Karpas-422 (cell line): Measurements from ENCODE around the gene SLC12A5. TPM values are rescaled to one million over a fixed set of nuclear protein-coding genes. Genes with fewer than 3 reads are reported as not detected.

Source experiments
- DNase-seq: peaks from one replicate; pipeline ENCODE4 v3.0.0-alpha.2; 2015
- H2AFZ ChIP-seq: fragments of 200-600 bp; sonication (generic); 2 replicates; pipeline ENCODE4 v1.6.1; 2014; ENCODE audit warnings: antibody characterized with exemption, low read length, mixed read lengths
- H3K27ac ChIP-seq: fragments of 200-600 bp; sonication (generic); 2 replicates; pipeline ENCODE4 v1.5.1; 2014; ENCODE audit warnings: mild to moderate bottlenecking, low read length, moderate library complexity
- H3K27me3 ChIP-seq: fragments of 200-600 bp; sonication (generic); 2 replicates; pipeline ENCODE4 v1.6.1; 2014; ENCODE audit warnings: low read length, mixed read lengths
- H3K36me3 ChIP-seq: fragments of 200-600 bp; sonication (generic); 2 replicates; pipeline ENCODE4 v1.6.1; 2014; ENCODE audit warnings: low read length, mixed read lengths; ENCODE audit not compliant: insufficient read depth
- H3K4me1 ChIP-seq: fragments of 200-600 bp; sonication (generic); 2 replicates; pipeline ENCODE4 v1.6.1; 2014; ENCODE audit warnings: mild to moderate bottlenecking, low read length, mixed read lengths
- H3K4me2 ChIP-seq: fragments of 200-600 bp; sonication (generic); 2 replicates; pipeline ENCODE4 v1.6.1; 2014; ENCODE audit warnings: low read length, low read depth, mild to moderate bottlenecking; ENCODE audit not compliant: poor library complexity, severe bottlenecking
- H3K4me3 ChIP-seq: fragments of 200-600 bp; sonication (generic); 2 replicates; pipeline ENCODE4 v1.5.1; 2014; ENCODE audit warnings: mild to moderate bottlenecking, antibody characterized with exemption, low read length, mixed read lengths
- H3K79me2 ChIP-seq: fragments of 200-600 bp; sonication (generic); 2 replicates; pipeline ENCODE4 v1.6.1; 2014; ENCODE audit warnings: mild to moderate bottlenecking, low read length, mixed read lengths
- H3K9ac ChIP-seq: fragments of 200-600 bp; sonication (generic); 2 replicates; pipeline ENCODE4 v1.6.0; 2014; ENCODE audit warnings: low read length
- H3K9me2 ChIP-seq: fragments of 200-600 bp; sonication (generic), shearing (Covaris generic); replicated peaks from 2 replicates; pipeline ENCODE4 v1.6.0; 2014; ENCODE audit warnings: mild to moderate bottlenecking, low read length, moderate library complexity; ENCODE audit not compliant: insufficient read depth
- H3K9me3 ChIP-seq: fragments of 300-700, 200-600 bp; sonication (generic); 2 replicates; pipeline ENCODE4 v1.6.1; 2014; ENCODE audit warnings: low read length, mixed read lengths
- H4K20me1 ChIP-seq: fragments of 200-600 bp; sonication (generic); 2 replicates; pipeline ENCODE4 v1.6.1; 2014; ENCODE audit warnings: mild to moderate bottlenecking, antibody characterized with exemption, low read length, low read depth; ENCODE audit not compliant: insufficient read depth
- total RNA-seq: library from RNA; depleted of rRNA; stranded (reverse); fragments of >200 nt; shearing (Covaris generic); gene quantifications from 2 replicates; pipeline ENCODE4 v1.2.3, GENCODE V29; 2014; ENCODE audit warnings: low replicate concordance

SLC12A5 gene
- total RNA-seq, 1 experiment from 2014 or later: not detected

DNA sequence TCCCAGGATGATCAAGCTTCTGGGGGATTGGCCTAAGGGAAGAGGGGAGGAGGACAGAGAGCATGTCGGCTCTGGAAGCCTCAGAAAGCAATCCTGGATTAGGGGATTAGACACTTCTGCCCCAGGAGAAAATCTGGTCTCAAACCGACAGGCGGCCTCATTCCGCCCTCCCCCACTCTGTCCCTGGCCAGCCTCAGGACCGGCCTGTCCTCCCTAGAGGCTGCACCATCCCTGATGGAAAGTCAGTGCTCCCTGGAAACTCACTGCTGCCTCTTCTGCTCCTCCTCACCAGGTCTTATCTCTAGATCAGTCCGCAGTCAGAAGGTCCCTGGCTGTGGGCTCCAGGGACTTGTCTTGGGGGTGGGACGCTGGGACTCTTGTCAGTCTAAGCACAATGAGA lies 905 bp upstream of the SLC12A5 start:
- H3K9ac ChIP-seq: no peak overlapping the region
- no peak for DNase-seq
- no peaks in the 10 kb centered on the region for H3K9me3 ChIP-seq
- H3K9me2 ChIP-seq: no peaks in the 10 kb centered on the region
- no peaks in the 10 kb centered on the region for H3K4me1 ChIP-seq
- H3K79me2 ChIP-seq: no peaks in the 10 kb centered on the region
- H3K27ac ChIP-seq: no peak overlapping the region
- no peaks in the 10 kb centered on the region for H4K20me1 ChIP-seq
- H2AFZ ChIP-seq: no peak overlapping the region
- no peaks in the 10 kb centered on the region for H3K27me3 ChIP-seq
- H3K4me3 ChIP-seq: no peak overlapping the region
- H3K4me2 ChIP-seq: no peak overlapping the region
- no peaks in the 10 kb centered on the region for H3K36me3 ChIP-seq

DNA sequence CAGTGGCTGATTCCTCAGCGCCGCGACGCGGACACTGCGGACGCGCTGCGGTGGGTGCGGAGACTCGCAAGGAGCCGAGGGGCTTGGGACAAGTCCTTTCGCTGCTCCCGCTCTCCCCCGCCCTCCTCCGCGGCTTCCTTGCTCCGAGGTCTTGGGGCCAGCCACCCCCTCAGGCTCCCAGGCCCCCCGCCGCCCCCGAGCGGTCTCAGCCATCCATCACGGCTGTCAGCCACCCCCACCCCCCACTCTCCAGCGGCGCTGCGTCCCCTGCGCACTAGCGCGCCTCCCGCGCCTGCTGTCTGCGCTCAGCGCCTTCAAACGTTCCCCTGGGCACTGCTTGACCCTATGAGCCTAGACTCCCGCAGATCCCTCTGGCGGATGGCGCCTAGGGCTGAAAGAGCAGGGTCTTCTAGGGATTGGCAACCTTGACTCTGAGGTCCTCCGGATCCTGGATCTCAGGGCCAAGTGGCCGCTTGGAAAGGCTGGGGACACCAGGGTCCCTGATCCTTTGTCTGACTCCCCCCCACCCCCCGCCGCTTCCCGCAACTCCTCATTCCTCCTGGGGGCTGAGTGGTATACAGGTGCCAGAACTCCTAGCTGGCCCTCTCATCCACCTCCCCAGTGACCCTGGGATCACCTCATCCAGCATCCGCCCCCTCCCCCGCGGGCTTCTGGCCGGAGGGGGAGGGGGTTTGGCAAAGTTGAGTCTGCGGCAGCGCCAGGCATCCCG lies 1.4 kb downstream of the SLC12A5 start:
- H3K79me2 ChIP-seq: no peaks in the 10 kb centered on the region
- no peak overlapping the region for H3K4me3 ChIP-seq
- no peak overlapping the region for H3K27ac ChIP-seq
- H3K36me3 ChIP-seq: no peaks in the 10 kb centered on the region
- no peak overlapping the region for H3K9ac ChIP-seq
- H3K4me2 ChIP-seq: no peak overlapping the region
- no peak for DNase-seq
- no peaks in the 10 kb centered on the region for H3K9me3 ChIP-seq
- H3K27me3 ChIP-seq: no peaks in the 10 kb centered on the region
- H4K20me1 ChIP-seq: no peaks in the 10 kb centered on the region
- no peak overlapping the region for H2AFZ ChIP-seq
- no peaks in the 10 kb centered on the region for H3K9me2 ChIP-seq
- no peaks in the 10 kb centered on the region for H3K4me1 ChIP-seq

DNA sequence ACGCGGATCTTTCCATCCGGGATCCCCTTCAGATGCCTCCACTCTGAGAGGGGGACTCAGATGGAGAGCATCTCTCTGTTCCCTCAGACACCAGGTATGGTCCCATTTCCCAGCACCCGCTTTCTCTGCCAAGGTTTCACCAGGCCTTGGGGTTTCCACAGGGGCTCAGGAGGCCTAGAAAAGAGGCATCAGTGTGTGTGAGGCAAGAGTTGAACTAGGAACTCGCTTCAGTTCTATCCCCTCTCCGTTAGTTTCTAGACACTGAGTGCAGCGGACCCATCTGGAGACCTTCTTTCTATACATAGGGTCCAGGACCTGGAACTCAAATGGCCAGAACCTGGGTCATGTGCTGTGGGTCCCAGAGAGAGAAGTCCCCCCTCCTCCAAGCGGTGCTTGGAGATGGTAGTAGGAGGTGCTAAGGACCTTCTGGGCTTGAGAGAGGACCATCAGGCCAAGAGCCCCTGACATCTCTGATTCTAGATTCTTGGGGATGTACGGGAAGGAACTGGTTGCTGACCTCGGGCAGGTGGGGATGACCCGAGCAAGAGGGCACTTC lies 2.1 kb downstream of the SLC12A5 start:
- H3K9me3 ChIP-seq: no peaks in the 10 kb centered on the region
- no peaks in the 10 kb centered on the region for H3K36me3 ChIP-seq
- no peak overlapping the region for H3K4me2 ChIP-seq
- no peak overlapping the region for H3K9ac ChIP-seq
- no peaks in the 10 kb centered on the region for H3K79me2 ChIP-seq
- no peak overlapping the region for H3K4me3 ChIP-seq
- no peaks in the 10 kb centered on the region for H4K20me1 ChIP-seq
- DNase-seq: no peak
- no peak overlapping the region for H2AFZ ChIP-seq
- H3K27me3 ChIP-seq: no peaks in the 10 kb centered on the region
- no peaks in the 10 kb centered on the region for H3K4me1 ChIP-seq
- no peaks in the 10 kb centered on the region for H3K9me2 ChIP-seq
- H3K27ac ChIP-seq: no peak overlapping the region

DNA sequence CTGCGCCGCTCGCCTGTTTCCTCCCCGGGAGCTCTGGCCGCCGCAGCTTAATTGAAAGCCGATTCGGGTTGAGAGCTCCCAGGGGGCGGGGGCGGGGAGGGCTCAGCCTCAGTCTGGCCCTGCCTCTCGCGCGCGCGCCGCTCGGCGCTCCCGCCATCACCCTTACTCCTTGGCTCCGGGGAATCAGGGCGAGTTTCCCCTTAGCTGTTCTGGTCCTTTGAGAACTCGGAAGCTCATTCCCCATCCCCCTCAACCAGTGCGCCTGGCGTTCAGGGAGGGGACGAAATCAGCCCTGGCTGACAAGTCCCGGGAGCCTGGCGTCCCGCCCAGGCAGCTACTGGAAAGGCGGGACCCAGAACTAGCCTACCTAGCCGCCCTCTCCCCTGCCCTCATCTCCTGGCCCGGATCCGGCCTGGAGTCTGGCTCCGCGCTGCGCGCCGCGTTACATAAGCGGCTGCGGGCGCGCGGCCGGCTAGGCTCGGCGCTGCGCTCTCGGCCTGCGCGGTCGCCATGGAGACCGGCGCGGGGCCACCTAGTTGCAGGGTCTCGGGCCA lies 2.8 kb downstream of the SLC12A5 start:
- no peaks in the 10 kb centered on the region for H3K79me2 ChIP-seq
- H3K27ac ChIP-seq: no peak overlapping the region
- no peaks in the 10 kb centered on the region for H4K20me1 ChIP-seq
- H3K9me3 ChIP-seq: no peaks in the 10 kb centered on the region
- H3K4me3 ChIP-seq: no peak overlapping the region
- no peak overlapping the region for H2AFZ ChIP-seq
- DNase-seq: no peak
- H3K36me3 ChIP-seq: no peaks in the 10 kb centered on the region
- H3K4me2 ChIP-seq: no peak overlapping the region
- H3K27me3 ChIP-seq: no peaks in the 10 kb centered on the region
- H3K9me2 ChIP-seq: no peaks in the 10 kb centered on the region
- H3K4me1 ChIP-seq: no peaks in the 10 kb centered on the region
- no peak overlapping the region for H3K9ac ChIP-seq

DNA sequence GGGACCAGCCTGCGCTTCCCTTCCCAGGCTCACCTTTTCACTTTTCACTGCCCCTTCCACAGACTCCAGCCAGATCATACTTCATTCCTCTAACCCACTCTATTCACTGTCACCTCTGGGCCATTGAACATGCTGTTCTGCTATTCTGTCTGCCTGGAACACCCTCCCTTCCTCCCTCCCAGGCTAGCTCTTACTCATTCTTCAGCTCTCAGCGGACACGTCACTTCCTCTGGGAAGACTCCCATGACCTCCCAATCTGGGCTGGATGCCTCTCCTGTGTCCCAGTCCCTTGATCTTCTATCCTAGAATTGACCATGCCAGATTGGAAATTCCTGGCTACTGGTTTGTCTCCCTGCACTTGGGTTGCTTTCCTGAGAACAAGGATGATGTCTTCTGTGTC lies 5.0 kb downstream of the SLC12A5 start:
- no peaks in the 10 kb centered on the region for H3K27me3 ChIP-seq

DNA sequence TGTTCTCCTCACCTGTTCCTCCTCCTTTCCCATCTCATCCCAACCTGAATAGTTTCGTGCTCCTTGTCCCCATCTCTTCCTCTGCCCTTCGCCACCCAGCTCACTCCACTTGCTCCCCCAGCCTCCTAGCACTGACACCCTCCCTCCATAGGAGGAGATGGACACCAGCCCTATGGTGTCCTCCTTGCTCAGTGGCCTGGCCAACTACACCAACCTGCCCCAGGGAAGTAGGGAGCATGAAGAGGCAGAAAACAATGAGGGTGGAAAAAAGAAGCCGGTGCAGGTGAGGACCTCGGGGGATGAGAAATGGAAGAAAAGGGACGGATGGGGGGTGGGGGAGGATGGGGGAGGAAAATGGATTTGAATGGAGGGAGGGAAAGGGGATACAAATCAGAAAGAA lies 6.2 kb downstream of the SLC12A5 start:
- H3K4me3 ChIP-seq: no peak overlapping the region

More for the DNA sequence above, 5.0 kb downstream of the SLC12A5 start:
- Histone ChIP-seq H3K9me3 (no peaks in the 10 kb centered on the region), H4K20me1 (no peaks in the 10 kb centered on the region), H3K36me3 (no peaks in the 10 kb centered on the region), H3K4me3 (no peak overlapping the region), H3K4me2 (no peak overlapping the region), H3K27ac (no peak overlapping the region), H3K9ac (no peak overlapping the region), H3K9me2 (no peaks in the 10 kb centered on the region), H3K79me2 (no peaks in the 10 kb centered on the region), H2AFZ (no peak overlapping the region), H3K4me1 (no peaks in the 10 kb centered on the region)
- DNase-seq: no peak

DNA sequence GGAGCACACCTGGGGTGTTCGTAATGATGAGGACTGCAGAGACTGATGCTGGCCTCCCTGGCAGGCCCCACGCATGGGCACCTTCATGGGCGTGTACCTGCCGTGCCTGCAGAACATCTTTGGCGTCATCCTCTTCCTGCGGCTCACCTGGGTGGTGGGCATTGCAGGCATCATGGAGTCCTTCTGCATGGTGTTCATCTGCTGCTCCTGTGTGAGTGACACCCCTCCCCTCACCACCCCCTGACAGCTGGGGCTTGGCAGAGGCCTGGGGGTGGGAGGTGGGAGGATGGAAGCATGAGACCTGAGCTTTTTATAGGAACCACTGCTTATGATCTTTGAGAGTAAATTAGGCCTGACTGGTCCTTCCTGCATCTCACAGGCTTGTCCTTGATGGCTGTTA lies 6.7 kb downstream of the SLC12A5 start:
- Histone ChIP-seq H3K9me3 (no peaks in the 10 kb centered on the region), H3K9ac (no peak overlapping the region), H3K4me2 (no peak overlapping the region), H4K20me1 (no peaks in the 10 kb centered on the region), H2AFZ (no peak overlapping the region), H3K4me3 (no peak overlapping the region), H3K79me2 (no peaks in the 10 kb centered on the region), H3K4me1 (no peaks in the 10 kb centered on the region), H3K27ac (no peak overlapping the region), H3K9me2 (no peaks in the 10 kb centered on the region), H3K27me3 (no peaks in the 10 kb centered on the region), H3K36me3 (no peaks in the 10 kb centered on the region)
- no peak for DNase-seq

More for the DNA sequence above, 6.2 kb downstream of the SLC12A5 start:
- H3K36me3 ChIP-seq: no peaks in the 10 kb centered on the region
- no peak overlapping the region for H3K27ac ChIP-seq
- no peaks in the 10 kb centered on the region for H3K4me1 ChIP-seq
- no peaks in the 10 kb centered on the region for H4K20me1 ChIP-seq
- H3K9me3 ChIP-seq: no peaks in the 10 kb centered on the region
- H3K79me2 ChIP-seq: no peaks in the 10 kb centered on the region
- no peaks in the 10 kb centered on the region for H3K9me2 ChIP-seq
- DNase-seq: no peak
- no peaks in the 10 kb centered on the region for H3K27me3 ChIP-seq
- no peak overlapping the region for H3K9ac ChIP-seq
- no peak overlapping the region for H3K4me2 ChIP-seq
- H2AFZ ChIP-seq: no peak overlapping the region

DNA sequence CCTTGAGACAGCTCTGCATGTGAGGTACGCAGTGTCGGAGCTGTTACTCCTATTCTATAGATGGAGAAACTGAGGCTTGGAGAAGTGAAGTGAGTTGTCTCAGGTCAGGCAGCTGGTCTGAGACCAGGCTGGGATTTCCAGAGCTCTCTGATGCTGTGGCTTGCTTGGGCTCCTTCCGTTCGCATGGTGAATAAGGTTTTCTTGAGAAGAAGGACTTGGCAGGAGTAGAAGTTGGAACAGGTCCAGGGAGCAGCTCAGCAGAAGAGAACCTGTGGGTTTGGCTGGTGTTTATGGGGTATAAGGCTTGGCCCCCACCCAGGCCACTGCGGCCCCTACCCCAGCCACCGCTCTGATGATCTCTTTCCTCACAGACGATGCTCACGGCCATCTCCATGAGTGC lies 7.4 kb downstream of the SLC12A5 start:
- Histone ChIP-seq H3K9me2 (no peaks in the 10 kb centered on the region), H3K9ac (no peak overlapping the region), H3K36me3 (no peaks in the 10 kb centered on the region), H3K4me3 (no peak overlapping the region), H3K79me2 (no peaks in the 10 kb centered on the region), H3K4me2 (no peak overlapping the region), H3K9me3 (no peaks in the 10 kb centered on the region), H2AFZ (no peak overlapping the region), H3K27me3 (no peaks in the 10 kb centered on the region), H3K27ac (no peak overlapping the region), H3K4me1 (no peaks in the 10 kb centered on the region), H4K20me1 (no peaks in the 10 kb centered on the region)
- DNase-seq: no peak
